ENCODE measurements around the gene ADCY2. TPM values are rescaled to one million over a fixed set of nuclear protein-coding genes. Genes with fewer than 3 reads are reported as not detected.

The ADCY2 gene
- total and polyA plus RNA-seq, 11 donors = 0.04 to 0.96 (median 0.32) TPM

DNA sequence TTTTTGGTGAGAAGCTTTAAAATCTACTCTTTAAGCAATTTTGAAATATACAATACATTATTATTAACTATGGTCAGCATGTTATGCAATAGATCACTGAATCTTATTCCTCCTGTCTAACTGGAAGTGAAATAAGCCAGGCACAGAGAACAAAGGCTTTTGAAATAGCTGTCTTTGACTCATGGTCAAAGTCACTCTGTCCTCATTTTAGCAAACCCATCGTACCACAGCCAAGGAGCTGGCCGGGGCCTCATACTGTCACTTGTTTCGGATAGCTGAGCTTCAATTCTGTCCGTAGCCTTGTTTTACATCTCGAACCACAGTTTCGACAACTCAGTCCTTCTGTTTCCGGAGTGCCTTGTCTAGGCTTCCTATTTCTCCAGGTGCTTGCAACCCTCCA is 19.2 kb downstream of the ADCY2 start:
- TF ChIP-seq POLR2A (IDR thresholded peaks at IDR 0.05) = no peak
- TF ChIP-seq, protein P1, sequence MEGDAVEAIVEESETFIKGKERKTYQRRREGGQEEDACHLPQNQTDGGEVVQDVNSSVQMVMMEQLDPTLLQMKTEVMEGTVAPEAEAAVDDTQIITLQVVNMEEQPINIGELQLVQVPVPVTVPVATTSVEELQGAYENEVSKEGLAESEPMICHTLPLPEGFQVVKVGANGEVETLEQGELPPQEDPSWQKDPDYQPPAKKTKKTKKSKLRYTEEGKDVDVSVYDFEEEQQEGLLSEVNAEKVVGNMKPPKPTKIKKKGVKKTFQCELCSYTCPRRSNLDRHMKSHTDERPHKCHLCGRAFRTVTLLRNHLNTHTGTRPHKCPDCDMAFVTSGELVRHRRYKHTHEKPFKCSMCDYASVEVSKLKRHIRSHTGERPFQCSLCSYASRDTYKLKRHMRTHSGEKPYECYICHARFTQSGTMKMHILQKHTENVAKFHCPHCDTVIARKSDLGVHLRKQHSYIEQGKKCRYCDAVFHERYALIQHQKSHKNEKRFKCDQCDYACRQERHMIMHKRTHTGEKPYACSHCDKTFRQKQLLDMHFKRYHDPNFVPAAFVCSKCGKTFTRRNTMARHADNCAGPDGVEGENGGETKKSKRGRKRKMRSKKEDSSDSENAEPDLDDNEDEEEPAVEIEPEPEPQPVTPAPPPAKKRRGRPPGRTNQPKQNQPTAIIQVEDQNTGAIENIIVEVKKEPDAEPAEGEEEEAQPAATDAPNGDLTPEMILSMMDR (IDR thresholded peaks at IDR 0.05) = no peak
- DNase-seq (no peak), ATAC-seq (no peak)
- no peaks in the 10 kb centered on the region for H3K4me1 ChIP-seq
- no peaks in the 10 kb centered on the region for H3K36me3 ChIP-seq
- intact Hi-C loops (cut with DNase I) = no loop called here
- H3K27me3 ChIP-seq = peaks cover 0 to 12% (median 0%) of the 10 kb centered on the region in 9 donors
- H3K9me3 ChIP-seq = no peaks in the 10 kb centered on the region
- no peak overlapping the region for H3K27ac ChIP-seq
- WGBS, 4 donors = 68 to 74% (median 70%) methylated on average over 7 of the region's 7 CpGs
- no peak overlapping the region for H3K4me3 ChIP-seq

DNA sequence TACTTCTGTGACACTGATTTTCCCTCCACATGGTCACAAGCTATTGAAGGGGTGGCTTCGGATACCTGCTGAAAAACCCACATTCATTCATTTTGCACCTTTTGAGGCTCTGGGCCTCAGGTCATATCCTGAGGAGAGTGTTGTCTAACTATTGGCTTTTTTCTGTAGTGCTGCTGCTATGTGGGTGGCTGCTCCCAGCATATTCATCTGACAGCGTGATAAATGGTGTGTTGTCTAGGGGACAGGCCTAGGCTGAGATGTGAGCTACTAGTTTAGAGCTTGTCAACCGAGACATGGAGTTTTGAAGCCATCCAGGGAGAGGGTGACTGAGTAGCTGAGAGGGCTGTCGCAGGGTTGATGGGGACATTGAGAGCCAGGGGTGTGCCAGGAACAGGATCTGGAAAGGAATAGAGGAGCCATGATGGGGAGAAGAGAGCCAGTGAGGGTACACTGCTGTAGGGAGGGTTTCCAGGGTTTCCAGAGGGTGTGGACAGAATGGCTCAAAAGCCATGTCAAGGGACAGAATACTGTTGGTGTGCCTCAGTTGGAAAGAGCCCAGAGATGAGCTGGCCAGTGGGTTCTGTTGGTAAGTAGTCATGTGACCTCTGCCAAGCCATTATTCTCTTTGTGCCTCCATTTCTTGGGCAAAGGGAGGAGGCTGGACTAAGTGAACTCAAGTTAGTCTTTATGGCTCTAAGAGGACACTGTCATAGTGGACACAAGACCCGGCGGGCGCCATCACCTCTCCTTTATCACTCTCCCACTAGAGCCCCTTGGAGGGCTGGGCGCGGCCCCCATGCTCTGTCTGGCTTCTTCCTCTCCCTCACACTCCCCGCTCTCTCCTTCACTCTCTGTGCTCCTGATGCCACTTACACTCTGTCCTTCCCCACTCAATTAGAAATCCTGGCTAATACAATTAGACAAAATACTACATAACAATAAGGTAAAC is 19.9 kb downstream of the ADCY2 start:
- H3K27ac ChIP-seq = no peak overlapping the region
- no peaks in the 10 kb centered on the region for H3K36me3 ChIP-seq
- DNase-seq = no peak
- ATAC-seq = no peak
- no peak overlapping the region for H3K4me3 ChIP-seq
- H3K27me3 ChIP-seq = peaks cover 0 to 12% (median 0%) of the 10 kb centered on the region in 9 donors
- no peaks in the 10 kb centered on the region for H3K9me3 ChIP-seq
- no peaks in the 10 kb centered on the region for H3K4me1 ChIP-seq
- TF ChIP-seq, protein P1 (IDR thresholded peaks at IDR 0.05) = no peak
- TF ChIP-seq POLR2A (IDR thresholded peaks at IDR 0.05) = no peak
- intact Hi-C loops (cut with DNase I) = no loop called here
- 83 to 91% (median 88%) methylated on average over 10 of the region's 10 CpGs for WGBS, 4 donors

- intact Hi-C loops (cut with DNase I) = no loop called here
- DNase-seq (no peak), ATAC-seq (no peak)
- peaks cover 0 to 21% (median 0%) of the 10 kb centered on the region in 9 donors for H3K27me3 ChIP-seq
- no peak overlapping the region for H3K27ac ChIP-seq
- WGBS, 4 donors = 86 to 93% (median 90%) methylated on average over 3 of the region's 3 CpGs
- H3K4me3 ChIP-seq = no peak overlapping the region
- no peaks in the 10 kb centered on the region for H3K4me1 ChIP-seq
- TF ChIP-seq, protein P1 (IDR thresholded peaks at IDR 0.05) = no peak
- no peak for TF ChIP-seq POLR2A (IDR thresholded peaks at IDR 0.05)
- peaks cover 0 to under 1% (median 0%) of the 10 kb centered on the region in 12 donors for H3K9me3 ChIP-seq
- no peaks in the 10 kb centered on the region for H3K36me3 ChIP-seq
Observed at GRCh38 chr5:7418276-7418675, 22.3 kb downstream of the ADCY2 start.

- peaks cover 0 to 21% (median 0%) of the 10 kb centered on the region in 9 donors for H3K27me3 ChIP-seq
- no peaks in the 10 kb centered on the region for H3K4me1 ChIP-seq
- no peak overlapping the region for H3K27ac ChIP-seq
- H3K9me3 ChIP-seq = peaks cover 0 to 4% (median 0%) of the 10 kb centered on the region in 12 donors
- DNase-seq (no peak), ATAC-seq (no peak)
- 31 to 53% (median 46%) methylated on average over 4 of the region's 4 CpGs for WGBS, 4 donors
- no peaks in the 10 kb centered on the region for H3K36me3 ChIP-seq
- H3K4me3 ChIP-seq = no peak overlapping the region
- TF ChIP-seq, protein P1 (IDR thresholded peaks at IDR 0.05) = no peak
- TF ChIP-seq POLR2A (IDR thresholded peaks at IDR 0.05) = no peak
- intact Hi-C loops (cut with DNase I) = no loop called here
Observed at GRCh38 chr5:7419367-7419766, 23.4 kb downstream of the ADCY2 start.

All from heart left ventricle (tissue), 16 donors.